IPS-20b (cell line): ENCODE data around the gene ELAC2.

Experiments
- H3K27ac ChIP-seq: one replicate; pipeline ENCODE4 v1.5.1; 2013; ENCODE audit warnings: low read length
- H3K27me3 ChIP-seq: 2 replicates; pipeline ENCODE4 v1.6.1; 2013; ENCODE audit warnings: mild to moderate bottlenecking, low read length, inconsistent platforms; ENCODE audit not compliant: insufficient read depth
- H3K36me3 ChIP-seq: 2 replicates; pipeline ENCODE4 v1.6.1; 2013; ENCODE audit warnings: low read depth, mild to moderate bottlenecking, inconsistent platforms, low read length, moderate library complexity; ENCODE audit not compliant: insufficient read depth
- H3K4me1 ChIP-seq: 2 replicates; pipeline ENCODE4 v1.6.1; 2013; ENCODE audit warnings: mild to moderate bottlenecking, control low read depth, inconsistent platforms, low read length, moderate library complexity; ENCODE audit not compliant: insufficient read depth
- H3K4me3 ChIP-seq: 2 replicates; pipeline ENCODE4 v1.5.1; 2013; ENCODE audit warnings: mild to moderate bottlenecking, low read length, inconsistent platforms
- H3K9ac ChIP-seq: 2 replicates; pipeline ENCODE4 v1.6.1; 2013; ENCODE audit warnings: low read depth, mild to moderate bottlenecking, inconsistent platforms, low read length, moderate library complexity
- H3K9me3 ChIP-seq: 2 replicates; pipeline ENCODE4 v1.6.1; 2013; ENCODE audit warnings: mild to moderate bottlenecking, low read depth, low read length, inconsistent platforms; ENCODE audit not compliant: insufficient read depth

Gene ELAC2, protein sequence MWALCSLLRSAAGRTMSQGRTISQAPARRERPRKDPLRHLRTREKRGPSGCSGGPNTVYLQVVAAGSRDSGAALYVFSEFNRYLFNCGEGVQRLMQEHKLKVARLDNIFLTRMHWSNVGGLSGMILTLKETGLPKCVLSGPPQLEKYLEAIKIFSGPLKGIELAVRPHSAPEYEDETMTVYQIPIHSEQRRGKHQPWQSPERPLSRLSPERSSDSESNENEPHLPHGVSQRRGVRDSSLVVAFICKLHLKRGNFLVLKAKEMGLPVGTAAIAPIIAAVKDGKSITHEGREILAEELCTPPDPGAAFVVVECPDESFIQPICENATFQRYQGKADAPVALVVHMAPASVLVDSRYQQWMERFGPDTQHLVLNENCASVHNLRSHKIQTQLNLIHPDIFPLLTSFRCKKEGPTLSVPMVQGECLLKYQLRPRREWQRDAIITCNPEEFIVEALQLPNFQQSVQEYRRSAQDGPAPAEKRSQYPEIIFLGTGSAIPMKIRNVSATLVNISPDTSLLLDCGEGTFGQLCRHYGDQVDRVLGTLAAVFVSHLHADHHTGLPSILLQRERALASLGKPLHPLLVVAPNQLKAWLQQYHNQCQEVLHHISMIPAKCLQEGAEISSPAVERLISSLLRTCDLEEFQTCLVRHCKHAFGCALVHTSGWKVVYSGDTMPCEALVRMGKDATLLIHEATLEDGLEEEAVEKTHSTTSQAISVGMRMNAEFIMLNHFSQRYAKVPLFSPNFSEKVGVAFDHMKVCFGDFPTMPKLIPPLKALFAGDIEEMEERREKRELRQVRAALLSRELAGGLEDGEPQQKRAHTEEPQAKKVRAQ

DNA sequence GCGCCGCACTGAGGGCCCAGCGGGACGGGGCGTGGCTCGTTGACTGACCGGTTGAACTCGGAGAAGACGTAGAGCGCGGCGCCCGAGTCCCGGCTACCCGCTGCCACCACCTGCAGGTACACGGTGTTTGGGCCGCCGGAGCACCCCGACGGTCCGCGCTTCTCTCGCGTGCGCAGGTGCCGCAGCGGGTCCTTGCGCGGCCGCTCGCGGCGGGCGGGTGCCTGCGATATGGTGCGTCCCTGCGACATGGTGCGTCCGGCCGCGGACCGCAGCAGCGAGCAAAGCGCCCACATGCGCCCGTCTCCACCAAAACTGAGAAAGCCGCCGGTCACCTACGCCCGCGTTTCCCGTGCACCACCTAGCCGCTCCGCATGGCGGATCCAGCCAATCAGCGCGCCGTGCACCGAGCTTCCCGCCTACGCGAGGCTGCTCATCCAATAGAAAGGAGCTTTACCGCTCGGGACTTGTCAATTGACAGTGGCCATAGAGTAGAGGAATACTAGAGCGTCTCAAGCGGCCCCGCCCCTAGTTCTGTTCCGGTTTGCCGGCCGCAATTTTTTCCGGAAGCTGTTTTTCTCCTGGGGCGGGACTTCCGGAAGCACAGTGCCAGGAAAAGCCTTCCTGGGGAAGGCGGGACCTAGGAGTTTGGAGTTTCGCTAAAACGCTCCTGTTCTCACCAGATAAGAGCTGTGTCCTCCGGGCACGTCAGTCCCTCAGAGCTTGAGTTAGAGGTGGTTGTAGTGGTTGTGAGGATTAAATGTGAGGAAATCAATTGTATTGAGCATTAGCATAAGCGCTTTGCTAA lies at the start of gene ELAC2:
ELAC2 (minus strand) TSS at position 373 of the 805 bp plus-strand sequence; CDS start at position 293, 80 bp downstream.
- H3K9me3 ChIP-seq: no peaks in the 10 kb centered on the region
- H3K4me1 ChIP-seq: peaks cover 3% of the 10 kb centered on the region; the same call in 1 of the 2 replicates
- peak within 1 kb of the TSS; percentile 40 for H3K27ac ChIP-seq
- H3K4me3 ChIP-seq: peak within 1 kb of the TSS; percentile 84
- peak within 1 kb of the TSS; percentile 81 for H3K9ac ChIP-seq
- H3K27me3 ChIP-seq: no peaks in the 10 kb centered on the region
- H3K36me3 ChIP-seq: peaks cover 41% of the 10 kb centered on the region

DNA sequence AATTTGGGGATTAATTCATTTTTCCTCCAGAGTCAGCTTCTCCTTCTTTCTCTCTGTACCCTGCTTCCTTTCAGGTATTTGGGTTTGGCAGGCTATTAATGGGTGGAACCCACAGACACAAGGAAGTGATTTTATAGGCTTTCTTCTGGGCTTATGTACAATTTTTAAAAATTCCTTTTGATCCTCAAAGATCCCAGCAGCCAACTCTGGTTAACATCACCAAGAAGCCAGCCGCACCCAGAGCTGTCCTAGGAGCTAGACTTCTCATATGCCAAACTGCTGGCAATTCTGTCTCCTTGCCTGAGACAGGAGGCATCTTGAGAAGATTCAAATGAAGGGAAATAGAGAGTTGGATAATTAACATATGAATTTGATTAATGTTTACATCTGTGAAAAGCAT lies 47.2 kb upstream of the ELAC2 start:
- H3K9me3 ChIP-seq: peaks cover 15% of the 10 kb centered on the region; the same call in 1 of the 2 replicates
- H3K36me3 ChIP-seq: no peaks in the 10 kb centered on the region
- H3K27ac ChIP-seq: no peak overlapping the region
- H3K4me1 ChIP-seq: no peaks in the 10 kb centered on the region
- H3K4me3 ChIP-seq: no peak overlapping the region
- no peaks in the 10 kb centered on the region for H3K27me3 ChIP-seq
- H3K9ac ChIP-seq: no peak overlapping the region

DNA sequence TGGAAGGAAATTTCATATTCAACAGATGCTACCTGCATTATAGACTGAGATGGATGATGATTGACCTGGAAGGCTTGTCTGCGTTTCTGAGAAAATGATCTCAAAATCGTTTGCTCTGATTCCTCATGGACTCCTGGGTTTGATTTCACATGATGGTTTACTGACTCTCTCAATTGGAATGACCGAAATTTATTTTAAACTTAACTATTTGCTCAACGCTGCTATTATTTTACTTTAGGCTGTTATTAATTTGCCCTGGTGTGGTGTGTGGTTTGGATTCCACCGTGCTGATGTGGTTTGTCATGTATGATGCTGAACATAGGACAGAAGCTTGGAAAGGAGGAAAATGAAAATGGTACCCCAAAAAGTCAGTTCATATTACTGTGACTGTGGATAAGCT lies 37.3 kb upstream of the ELAC2 start:
- no peaks in the 10 kb centered on the region for H3K27me3 ChIP-seq
- no peaks in the 10 kb centered on the region for H3K4me1 ChIP-seq
- no peaks in the 10 kb centered on the region for H3K36me3 ChIP-seq
- no peak overlapping the region for H3K9ac ChIP-seq
- H3K9me3 ChIP-seq: no peaks in the 10 kb centered on the region
- H3K4me3 ChIP-seq: no peak overlapping the region
- no peak overlapping the region for H3K27ac ChIP-seq

DNA sequence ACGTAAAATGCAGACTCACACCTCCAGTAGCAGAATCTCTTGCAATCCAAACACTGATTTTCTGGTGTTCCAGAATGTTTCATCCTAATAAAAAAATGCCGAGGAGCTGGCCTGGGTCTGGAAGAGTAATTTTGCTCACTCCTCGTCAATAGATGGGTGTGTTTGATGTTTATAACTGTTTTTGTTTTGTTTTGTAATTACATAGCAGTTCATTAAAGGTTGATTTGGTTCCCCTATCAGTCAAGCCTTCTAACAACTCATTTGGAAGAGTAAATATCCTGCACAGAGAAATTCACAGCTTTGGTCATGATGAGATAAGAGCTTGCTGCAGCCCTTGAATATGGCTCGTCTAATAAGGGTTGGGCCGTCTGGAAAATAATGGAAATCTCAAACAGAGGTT lies 36.8 kb upstream of the ELAC2 start:
- Histone ChIP-seq H3K9ac (no peak overlapping the region), H3K27ac (no peak overlapping the region), H3K4me3 (no peak overlapping the region), H3K27me3 (no peaks in the 10 kb centered on the region), H3K36me3 (no peaks in the 10 kb centered on the region), H3K9me3 (no peaks in the 10 kb centered on the region), H3K4me1 (no peaks in the 10 kb centered on the region)

DNA sequence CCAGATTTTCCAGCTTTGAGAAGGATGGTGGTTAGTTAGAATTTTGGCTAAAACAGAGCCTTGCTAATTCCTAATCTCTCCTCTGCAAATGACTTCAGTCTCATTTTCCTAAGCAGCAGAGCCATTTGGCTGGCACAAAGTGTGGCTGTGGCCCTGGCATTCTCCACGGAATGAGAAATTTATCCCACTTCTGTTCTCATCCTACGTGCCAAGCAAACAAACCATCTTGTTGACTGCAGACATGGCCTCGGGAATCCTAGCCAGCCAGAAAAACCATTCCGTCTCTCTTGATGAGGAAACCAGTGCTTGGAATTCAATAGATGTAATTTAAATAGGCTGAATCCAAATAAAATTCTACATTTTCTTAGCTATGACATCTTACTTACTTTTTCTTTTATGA lies 34.1 kb upstream of the ELAC2 start:
- no peaks in the 10 kb centered on the region for H3K27me3 ChIP-seq

DNA sequence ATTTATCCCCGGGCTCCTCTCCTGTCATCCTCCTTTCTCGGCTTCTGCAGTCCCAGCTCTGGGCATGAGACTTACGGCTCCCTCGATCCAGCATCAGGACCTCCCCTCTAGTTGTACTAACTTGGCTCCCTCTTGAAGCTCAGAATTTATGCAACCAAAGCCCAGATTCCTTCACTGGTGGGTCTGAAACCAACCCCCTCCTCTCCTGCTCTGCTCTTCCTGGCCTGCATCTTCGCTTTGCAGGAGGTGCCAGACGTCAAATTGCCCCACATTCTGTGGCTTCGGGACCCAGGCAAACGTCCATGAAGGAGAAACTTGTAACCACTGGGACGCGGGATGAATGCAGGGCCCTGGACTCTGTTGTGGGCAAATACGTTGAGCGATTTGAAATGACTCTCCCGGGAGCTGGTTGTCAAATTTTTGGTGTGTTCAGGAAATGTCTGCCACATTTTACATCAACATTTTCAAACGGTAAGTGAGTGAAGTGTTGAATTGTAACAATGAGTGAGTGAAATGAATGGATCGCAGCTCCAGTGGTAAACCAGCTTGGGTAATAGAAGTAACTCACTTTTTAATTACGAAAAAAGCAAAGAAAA lies 29.3 kb upstream of the ELAC2 start:
- no peak overlapping the region for H3K27ac ChIP-seq
- no peak overlapping the region for H3K9ac ChIP-seq
- H3K27me3 ChIP-seq: no peaks in the 10 kb centered on the region

More for the DNA sequence above, 34.1 kb upstream of the ELAC2 start:
- Histone ChIP-seq H3K36me3 (no peaks in the 10 kb centered on the region), H3K9me3 (no peaks in the 10 kb centered on the region), H3K4me1 (no peaks in the 10 kb centered on the region), H3K27ac (no peak overlapping the region), H3K9ac (no peak overlapping the region), H3K4me3 (no peak overlapping the region)

DNA sequence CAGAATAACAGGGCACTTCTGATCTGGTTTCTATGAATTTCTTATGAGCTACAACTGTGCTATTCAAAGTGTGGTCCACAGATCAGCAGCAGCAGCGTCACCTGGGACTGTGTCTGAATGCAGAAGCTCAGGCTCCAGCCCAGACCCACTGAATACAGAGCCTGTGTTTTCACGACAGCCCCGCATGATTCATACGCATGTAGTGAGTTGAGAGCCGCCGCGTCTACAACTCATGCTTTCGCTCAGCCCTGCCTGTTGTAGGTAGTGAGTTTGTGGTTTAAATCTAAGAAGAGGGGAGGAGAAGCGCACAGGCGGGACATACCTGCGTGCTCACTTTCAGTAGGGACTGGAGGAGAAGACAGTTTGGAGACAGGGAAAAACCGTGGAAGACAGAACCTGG lies 28.5 kb upstream of the ELAC2 start:
- no peaks in the 10 kb centered on the region for H3K9me3 ChIP-seq
- no peak overlapping the region for H3K4me3 ChIP-seq
- no peak overlapping the region for H3K27ac ChIP-seq
- peaks cover 4% of the 10 kb centered on the region; the same call in 1 of the 2 replicates for H3K4me1 ChIP-seq
- H3K9ac ChIP-seq: no peak overlapping the region
- H3K36me3 ChIP-seq: no peaks in the 10 kb centered on the region
- H3K27me3 ChIP-seq: no peaks in the 10 kb centered on the region

More for the DNA sequence above, 29.3 kb upstream of the ELAC2 start:
- Histone ChIP-seq H3K36me3 (no peaks in the 10 kb centered on the region), H3K4me1 (no peaks in the 10 kb centered on the region), H3K9me3 (no peaks in the 10 kb centered on the region), H3K4me3 (no peak overlapping the region)

DNA sequence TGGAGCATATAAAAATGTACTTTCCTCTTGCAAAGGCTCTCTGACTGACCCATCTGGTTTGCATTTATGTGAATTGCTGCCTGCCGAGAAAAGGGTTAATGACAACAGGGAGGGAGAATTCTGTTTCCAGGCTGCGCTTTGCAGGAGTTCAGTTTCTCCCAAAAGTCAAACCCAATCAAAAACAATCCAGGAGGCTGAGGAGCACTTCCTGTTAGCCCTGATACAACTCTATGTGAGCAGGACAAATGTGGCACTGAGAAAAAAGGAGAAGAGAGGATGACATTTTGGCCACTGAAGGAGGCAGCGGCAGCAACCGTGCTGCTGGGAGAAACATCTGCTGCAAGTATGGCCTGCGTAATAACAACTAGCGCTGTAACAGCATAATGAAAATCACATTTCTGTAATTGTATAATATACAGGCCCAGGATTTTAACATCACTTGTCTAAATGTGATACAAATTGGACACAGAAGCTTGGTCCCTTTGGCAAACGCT lies 26.8 kb upstream of the ELAC2 start:
- Histone ChIP-seq H3K4me3 (no peak overlapping the region), H3K4me1 (peaks cover 11% of the 10 kb centered on the region; the same call in 1 of the 2 replicates), H3K9ac (no peak overlapping the region), H3K27ac (no peak overlapping the region), H3K27me3 (no peaks in the 10 kb centered on the region), H3K36me3 (no peaks in the 10 kb centered on the region), H3K9me3 (no peaks in the 10 kb centered on the region)

DNA sequence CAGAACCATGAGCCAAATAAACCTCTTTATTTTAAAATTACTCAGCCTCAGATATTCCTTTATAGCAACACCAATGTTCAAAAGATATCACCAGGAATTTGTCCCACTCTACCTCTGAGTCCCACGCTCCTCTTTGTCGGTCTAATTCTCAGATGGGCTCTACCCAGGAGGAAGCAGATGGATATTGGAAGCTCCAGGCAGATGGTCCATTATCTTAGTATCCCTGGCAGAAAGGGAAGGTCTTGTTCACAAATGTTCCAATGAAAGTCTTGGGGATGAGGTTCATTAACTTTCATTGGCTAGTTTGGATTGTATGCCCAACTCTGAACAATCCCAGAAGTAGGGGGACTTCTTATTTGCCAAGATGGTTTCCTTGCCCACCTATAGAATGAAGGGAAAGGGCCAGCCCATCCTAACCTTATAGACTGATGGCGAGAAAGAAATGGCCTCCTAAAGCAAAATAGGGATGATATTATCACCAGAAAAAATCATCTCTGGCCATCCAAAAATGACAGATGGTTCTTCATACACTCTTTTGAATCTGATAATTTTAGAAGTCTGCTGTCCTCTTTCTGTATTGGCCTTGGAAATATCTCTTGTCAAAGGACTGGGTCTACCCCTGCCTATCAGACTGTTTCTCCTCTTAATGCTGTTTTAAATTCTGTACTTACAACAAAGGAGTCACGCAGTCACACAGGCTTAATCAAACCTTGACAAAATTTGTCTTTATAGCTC lies 21.3 kb upstream of the ELAC2 start:
- Histone ChIP-seq H3K4me3 (no peak overlapping the region), H3K9me3 (no peaks in the 10 kb centered on the region; the same call in 1 of the 2 replicates), H3K4me1 (peaks cover 11% of the 10 kb centered on the region; the same call in 1 of the 2 replicates), H3K36me3 (no peaks in the 10 kb centered on the region), H3K9ac (no peak overlapping the region), H3K27ac (no peak overlapping the region), H3K27me3 (no peaks in the 10 kb centered on the region)

DNA sequence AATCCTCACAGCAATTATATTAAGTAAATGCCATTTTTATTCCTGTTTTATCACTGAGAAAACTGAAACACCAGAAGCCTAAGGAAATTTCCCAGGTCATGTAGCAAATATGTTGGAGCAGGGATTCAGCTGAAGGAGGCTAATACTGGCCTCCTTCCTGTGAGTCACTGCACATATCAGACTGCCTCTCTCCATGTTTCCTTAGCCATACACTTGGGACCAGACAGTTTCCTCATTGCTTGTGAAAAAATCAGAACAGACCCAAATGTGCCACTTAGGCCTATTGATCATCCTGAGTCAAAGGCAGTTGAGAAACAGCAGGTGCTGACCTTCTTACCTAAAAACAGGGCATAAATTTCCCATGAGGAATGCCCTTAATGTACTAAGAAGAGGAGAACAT lies 18.9 kb upstream of the ELAC2 start:
- Histone ChIP-seq H3K9ac (no peak overlapping the region), H3K27me3 (no peaks in the 10 kb centered on the region), H3K4me1 (peaks cover 11% of the 10 kb centered on the region; the same call in 1 of the 2 replicates)

More for the DNA sequence above, 18.9 kb upstream of the ELAC2 start:
- Histone ChIP-seq H3K4me3 (no peak overlapping the region), H3K9me3 (no peaks in the 10 kb centered on the region; the same call in 1 of the 2 replicates), H3K27ac (no peak overlapping the region), H3K36me3 (no peaks in the 10 kb centered on the region)
